PFSK-1 (cell line): ENCODE data around the gene NOL12.

ENCODE experiments used
- POLR2AphosphoS5 ChIP-seq: IDR thresholded peaks from 2 replicates; pipeline ENCODE4 v1.6.1; 2012; ENCODE audit warnings: low read depth, mild to moderate bottlenecking, control low read depth, low read length, moderate library complexity
- SIN3A ChIP-seq: IDR thresholded peaks from 2 replicates; pipeline ENCODE4 v1.6.1; 2012; ENCODE audit warnings: mild to moderate bottlenecking, low read length, moderate library complexity, borderline replicate concordance; ENCODE audit not compliant: insufficient read depth
- TAF1 ChIP-seq: IDR thresholded peaks from 2 replicates; pipeline ENCODE4 v1.6.1; 2012; ENCODE audit warnings: low read length, control low read depth, borderline replicate concordance; ENCODE audit not compliant: insufficient read depth
- TF ChIP-seq, protein P1 (sequence below), 2 experiments: IDR thresholded peaks; 2 replicates each; pipeline versions ENCODE4 v1.6.1 to v1.8.0; 2011 to 2012; ENCODE audit warnings: low read depth in 2 of 2, low read length in 2 of 2, control low read depth in 1 of 2, inconsistent platforms in 1 of 2, mild to moderate bottlenecking in 1 of 2, moderate library complexity in 1 of 2; ENCODE audit not compliant: insufficient read depth in 1 of 2

DNA sequence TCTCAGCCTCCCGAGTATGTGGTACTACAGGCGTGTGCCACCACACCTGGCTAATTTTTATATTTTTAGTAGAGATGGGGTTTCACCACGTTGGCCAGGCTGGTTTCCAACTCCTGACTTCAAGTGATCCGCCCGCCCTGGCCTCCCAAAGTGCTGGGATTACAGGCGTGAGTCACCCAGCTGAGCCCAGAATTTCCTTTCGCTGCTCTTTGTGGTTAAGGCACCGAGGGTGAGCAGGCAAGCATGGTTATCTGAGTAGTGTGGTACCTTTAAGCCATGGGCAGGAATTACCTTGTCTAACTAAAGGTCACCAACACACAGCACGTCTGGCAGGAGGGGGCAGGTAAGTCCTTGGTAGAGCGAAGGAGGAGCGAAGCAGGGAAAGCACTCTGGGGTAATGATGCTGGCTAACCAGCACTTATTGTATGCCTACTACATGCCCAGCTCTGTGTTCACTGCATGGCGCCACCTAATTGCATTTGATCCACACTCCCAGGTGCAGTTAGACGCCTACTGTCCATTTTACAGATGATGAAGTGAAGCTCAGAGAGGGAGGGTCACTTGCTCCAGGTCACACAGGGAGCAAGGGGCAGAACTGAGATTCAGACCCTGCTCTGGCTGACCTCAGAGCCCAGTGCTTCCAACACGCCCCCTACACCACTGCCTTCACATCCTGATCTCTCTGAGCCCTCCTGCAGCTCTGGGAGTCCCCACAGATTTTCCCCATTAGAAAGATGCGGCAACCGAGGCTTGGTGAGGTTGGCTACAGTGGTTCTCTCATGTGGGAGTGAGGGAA lies 56.4 kb downstream of the NOL12 start:
- TF ChIP-seq TAF1 (no peak), POLR2AphosphoS5 (no peak), SIN3A (no peak)
- TF ChIP-seq, protein P1, sequence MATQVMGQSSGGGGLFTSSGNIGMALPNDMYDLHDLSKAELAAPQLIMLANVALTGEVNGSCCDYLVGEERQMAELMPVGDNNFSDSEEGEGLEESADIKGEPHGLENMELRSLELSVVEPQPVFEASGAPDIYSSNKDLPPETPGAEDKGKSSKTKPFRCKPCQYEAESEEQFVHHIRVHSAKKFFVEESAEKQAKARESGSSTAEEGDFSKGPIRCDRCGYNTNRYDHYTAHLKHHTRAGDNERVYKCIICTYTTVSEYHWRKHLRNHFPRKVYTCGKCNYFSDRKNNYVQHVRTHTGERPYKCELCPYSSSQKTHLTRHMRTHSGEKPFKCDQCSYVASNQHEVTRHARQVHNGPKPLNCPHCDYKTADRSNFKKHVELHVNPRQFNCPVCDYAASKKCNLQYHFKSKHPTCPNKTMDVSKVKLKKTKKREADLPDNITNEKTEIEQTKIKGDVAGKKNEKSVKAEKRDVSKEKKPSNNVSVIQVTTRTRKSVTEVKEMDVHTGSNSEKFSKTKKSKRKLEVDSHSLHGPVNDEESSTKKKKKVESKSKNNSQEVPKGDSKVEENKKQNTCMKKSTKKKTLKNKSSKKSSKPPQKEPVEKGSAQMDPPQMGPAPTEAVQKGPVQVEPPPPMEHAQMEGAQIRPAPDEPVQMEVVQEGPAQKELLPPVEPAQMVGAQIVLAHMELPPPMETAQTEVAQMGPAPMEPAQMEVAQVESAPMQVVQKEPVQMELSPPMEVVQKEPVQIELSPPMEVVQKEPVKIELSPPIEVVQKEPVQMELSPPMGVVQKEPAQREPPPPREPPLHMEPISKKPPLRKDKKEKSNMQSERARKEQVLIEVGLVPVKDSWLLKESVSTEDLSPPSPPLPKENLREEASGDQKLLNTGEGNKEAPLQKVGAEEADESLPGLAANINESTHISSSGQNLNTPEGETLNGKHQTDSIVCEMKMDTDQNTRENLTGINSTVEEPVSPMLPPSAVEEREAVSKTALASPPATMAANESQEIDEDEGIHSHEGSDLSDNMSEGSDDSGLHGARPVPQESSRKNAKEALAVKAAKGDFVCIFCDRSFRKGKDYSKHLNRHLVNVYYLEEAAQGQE (IDR thresholded peaks at IDR 0.05; ENCODE audit: insufficient read depth in 1 of 2, low read depth in 2 of 2, low read length in 2 of 2), result no peak
